Trophoblast cell (in vitro differentiated cells and primary cell): ENCODE measurements around the gene HYCC1.

Experiments
- DNase-seq, 2 donors: peaks; one replicate each; pipeline ENCODE4 v3.0.0-alpha.2; 2016
- H2AFZ ChIP-seq: 2 replicates; pipeline ENCODE4 v1.6.1; 2013; ENCODE audit warnings: low read length, moderate library complexity, mild to moderate bottlenecking; ENCODE audit not compliant: insufficient read depth, poor library complexity
- H2AK5ac ChIP-seq: 2 replicates; pipeline ENCODE4 v1.6.1; 2013; ENCODE audit warnings: mild to moderate bottlenecking, low read length
- H2BK120ac ChIP-seq: 2 replicates; pipeline ENCODE4 v1.6.1; 2013; ENCODE audit warnings: low read length, mild to moderate bottlenecking, moderate library complexity; ENCODE audit not compliant: insufficient read depth, poor library complexity
- H2BK12ac ChIP-seq: 2 replicates; pipeline ENCODE4 v1.6.1; 2013; ENCODE audit warnings: mild to moderate bottlenecking, low read length, moderate library complexity
- H2BK5ac ChIP-seq: 2 replicates; pipeline ENCODE4 v1.6.1; 2013; ENCODE audit warnings: low read length, low read depth, moderate library complexity, mild to moderate bottlenecking; ENCODE audit not compliant: poor library complexity
- H3K14ac ChIP-seq: 2 replicates; pipeline ENCODE4 v1.6.1; 2013; ENCODE audit warnings: mild to moderate bottlenecking, low read length
- H3K18ac ChIP-seq: 2 replicates; pipeline ENCODE4 v1.6.1; 2013; ENCODE audit warnings: mild to moderate bottlenecking, low read length
- H3K23ac ChIP-seq: 2 replicates; pipeline ENCODE4 v1.6.1; 2013; ENCODE audit warnings: low read length
- H3K27ac ChIP-seq: 2 replicates; pipeline ENCODE4 v1.5.1; 2013; ENCODE audit warnings: low read depth, mild to moderate bottlenecking, inconsistent platforms, low read length, moderate library complexity
- H3K27me3 ChIP-seq: 2 replicates; pipeline ENCODE4 v1.6.1; 2013; ENCODE audit warnings: inconsistent platforms, mild to moderate bottlenecking, low read length, moderate library complexity; ENCODE audit not compliant: insufficient read depth
- H3K36me3 ChIP-seq, 2 experiments: 1 replicate in 1 of 2; 2 replicates in 1 of 2; pipeline ENCODE4 v1.6.1; 2013; ENCODE audit warnings: low read length in 2 of 2, mild to moderate bottlenecking in 2 of 2, moderate library complexity in 1 of 2; ENCODE audit not compliant: insufficient read depth in 2 of 2, control insufficient read depth in 1 of 2
- H3K4ac ChIP-seq: 2 replicates; pipeline ENCODE4 v1.6.1; 2013; ENCODE audit warnings: low read depth, mild to moderate bottlenecking, low read length, moderate library complexity
- H3K4me1 ChIP-seq, 2 experiments: 1 replicate in 1 of 2; 2 replicates in 1 of 2; pipeline ENCODE4 v1.6.1; 2013; ENCODE audit warnings: low read length in 2 of 2, mild to moderate bottlenecking in 2 of 2, moderate library complexity in 1 of 2; ENCODE audit not compliant: insufficient read depth in 2 of 2, control insufficient read depth in 1 of 2
- H3K4me2 ChIP-seq: 2 replicates; pipeline ENCODE4 v1.6.1; 2013; ENCODE audit warnings: inconsistent platforms, mild to moderate bottlenecking, low read length, moderate library complexity
- H3K4me3 ChIP-seq: 2 replicates; pipeline ENCODE4 v1.5.1; 2013; ENCODE audit warnings: mild to moderate bottlenecking, low read depth, low read length, inconsistent platforms
- H3K79me1 ChIP-seq: one replicate; pipeline ENCODE4 v1.6.1; 2013; ENCODE audit warnings: low read length
- H3K79me2 ChIP-seq: 2 replicates; pipeline ENCODE4 v1.6.1; 2013; ENCODE audit warnings: low read length, mild to moderate bottlenecking; ENCODE audit not compliant: control insufficient read depth, insufficient read depth, poor library complexity
- H3K9ac ChIP-seq: 2 replicates; pipeline ENCODE4 v1.6.1; 2013; ENCODE audit warnings: mild to moderate bottlenecking, low read length
- H3K9me3 ChIP-seq: 2 replicates; pipeline ENCODE4 v1.6.1; 2013; ENCODE audit warnings: low read depth, mild to moderate bottlenecking, control low read depth, inconsistent platforms, low read length; ENCODE audit not compliant: insufficient read depth
- H4K12ac ChIP-seq: 2 replicates; pipeline ENCODE4 v1.6.1; 2013; ENCODE audit warnings: low read depth, mild to moderate bottlenecking, low read length, moderate library complexity
- H4K8ac ChIP-seq: 2 replicates; pipeline ENCODE4 v1.6.1; 2013; ENCODE audit warnings: low read depth, mild to moderate bottlenecking, low read length, moderate library complexity
- H4K91ac ChIP-seq: one replicate; pipeline ENCODE4 v1.6.1; 2013; ENCODE audit warnings: low read depth, mild to moderate bottlenecking, low read length, moderate library complexity
- WGBS: extraction: QIAGEN DNeasy Blood & Tissue Kit; methylation state at CpG from one replicate; pipeline ENCODE4 v1.1.7; 2013; ENCODE audit warnings: missing lambda C conversion rate; ENCODE audit not compliant: insufficient read length, insufficient coverage; ENCODE audit errors: extremely low coverage; 5-methylcytosine and 5-hydroxymethylcytosine counted together

HYCC1 gene

GRCh38 chr7:23003505-23004246, 10.3 kb downstream of the HYCC1 start:
- no peak for DNase-seq
- no peak overlapping the region for H3K23ac ChIP-seq
- no peaks in the 10 kb centered on the region for H3K4me1 ChIP-seq
- no peak overlapping the region for H2AK5ac ChIP-seq
- no peak overlapping the region for H3K4me3 ChIP-seq
- no peak overlapping the region for H3K14ac ChIP-seq
- no peak overlapping the region for H3K4me2 ChIP-seq
- H3K79me2 ChIP-seq, result no peaks in the 10 kb centered on the region
- H3K79me1 ChIP-seq, result no peaks in the 10 kb centered on the region
- H4K8ac ChIP-seq, result no peak overlapping the region
- WGBS, result no CpG with 5 or more reads among the region's 2 CpGs
- no peak overlapping the region for H3K27ac ChIP-seq
- no peaks in the 10 kb centered on the region for H3K27me3 ChIP-seq
- no peak overlapping the region for H2BK12ac ChIP-seq
- H2AFZ ChIP-seq, result no peak overlapping the region
- H4K12ac ChIP-seq, result no peak overlapping the region
- no peaks in the 10 kb centered on the region for H3K36me3 ChIP-seq
- H3K9ac ChIP-seq, result no peak overlapping the region
- H4K91ac ChIP-seq, result no peak overlapping the region
- H2BK5ac ChIP-seq, result no peak overlapping the region
- H3K4ac ChIP-seq, result no peak overlapping the region
- no peak overlapping the region for H3K18ac ChIP-seq
- no peaks in the 10 kb centered on the region for H3K9me3 ChIP-seq
- no peak overlapping the region for H2BK120ac ChIP-seq

DNA sequence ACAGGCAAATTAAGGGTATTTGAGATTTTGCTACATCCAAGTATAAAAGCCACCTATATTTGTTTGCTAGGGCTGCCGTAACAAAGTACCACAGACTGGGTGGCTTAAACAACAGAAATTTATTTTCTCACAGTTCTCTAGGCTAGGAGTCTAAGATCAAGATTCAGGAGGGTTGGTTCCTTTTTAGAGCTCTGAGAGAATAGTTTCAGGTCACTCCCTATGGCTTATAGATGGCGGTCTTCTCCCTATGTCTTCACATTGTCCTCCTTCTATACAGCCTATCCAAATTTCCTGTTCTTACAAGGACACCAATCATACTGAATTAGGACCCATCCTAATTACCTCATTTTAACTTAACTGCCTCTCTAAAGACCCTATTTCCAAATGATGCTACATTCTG, 11.2 kb downstream of the HYCC1 start:
- no peak overlapping the region for H3K23ac ChIP-seq
- H3K79me2 ChIP-seq, result no peaks in the 10 kb centered on the region
- H4K91ac ChIP-seq, result no peak overlapping the region
- no peak overlapping the region for H2BK12ac ChIP-seq
- no peak overlapping the region for H3K4me2 ChIP-seq
- no peak for DNase-seq
- no peak overlapping the region for H4K12ac ChIP-seq
- no peaks in the 10 kb centered on the region for H3K4me1 ChIP-seq
- no peak overlapping the region for H3K14ac ChIP-seq
- H3K9ac ChIP-seq, result no peak overlapping the region
- H3K4ac ChIP-seq, result no peak overlapping the region
- H2AK5ac ChIP-seq, result no peak overlapping the region
- no peak overlapping the region for H2BK5ac ChIP-seq
- no peak overlapping the region for H3K4me3 ChIP-seq
- no peak overlapping the region for H2BK120ac ChIP-seq
- H3K79me1 ChIP-seq, result no peaks in the 10 kb centered on the region
- H3K36me3 ChIP-seq, result no peaks in the 10 kb centered on the region
- WGBS, result no CpG with 5 or more reads among the region's 2 CpGs
- no peak overlapping the region for H4K8ac ChIP-seq
- H3K27ac ChIP-seq, result no peak overlapping the region
- no peak overlapping the region for H2AFZ ChIP-seq
- no peak overlapping the region for H3K18ac ChIP-seq
- no peaks in the 10 kb centered on the region for H3K9me3 ChIP-seq
- H3K27me3 ChIP-seq, result no peaks in the 10 kb centered on the region

DNA sequence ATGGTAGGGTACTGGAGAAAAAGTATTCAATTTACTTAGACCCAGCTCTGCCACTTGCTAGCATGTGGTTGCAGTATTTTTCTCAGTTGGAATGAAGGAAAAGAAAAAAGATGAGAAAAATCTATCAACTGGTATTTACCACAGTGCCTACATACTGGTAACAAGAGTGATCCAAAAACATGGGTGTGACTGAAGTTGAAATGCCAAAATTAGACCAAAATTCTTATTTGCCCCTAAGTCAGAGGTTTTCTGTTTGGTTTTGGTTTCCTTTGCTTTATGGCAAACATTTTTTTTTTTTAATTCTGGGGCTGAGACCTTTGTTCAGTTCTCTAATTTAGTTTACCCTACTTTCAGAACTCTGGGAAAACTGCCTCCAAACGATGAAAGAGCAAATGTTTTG, 12.3 kb downstream of the HYCC1 start:
- Histone ChIP-seq H3K27me3 (no peaks in the 10 kb centered on the region), H2AFZ (no peak overlapping the region), H3K9me3 (no peaks in the 10 kb centered on the region), H3K9ac (no peak overlapping the region), H3K18ac (no peak overlapping the region), H3K27ac (no peak overlapping the region), H3K79me2 (no peaks in the 10 kb centered on the region), H2AK5ac (no peak overlapping the region), H3K23ac (no peak overlapping the region), H3K4me1 (no peaks in the 10 kb centered on the region), H3K36me3 (no peaks in the 10 kb centered on the region), H3K79me1 (no peaks in the 10 kb centered on the region), H3K4me2 (no peak overlapping the region), H3K14ac (no peak overlapping the region), H4K12ac (no peak overlapping the region), H3K4ac (no peak overlapping the region), H2BK12ac (no peak overlapping the region), H4K8ac (no peak overlapping the region), H2BK5ac (no peak overlapping the region), H4K91ac (no peak overlapping the region), H2BK120ac (no peak overlapping the region), H3K4me3 (no peak overlapping the region)
- WGBS, result no CpG with 5 or more reads among the region's 1 CpG
- DNase-seq, result no peak

DNA sequence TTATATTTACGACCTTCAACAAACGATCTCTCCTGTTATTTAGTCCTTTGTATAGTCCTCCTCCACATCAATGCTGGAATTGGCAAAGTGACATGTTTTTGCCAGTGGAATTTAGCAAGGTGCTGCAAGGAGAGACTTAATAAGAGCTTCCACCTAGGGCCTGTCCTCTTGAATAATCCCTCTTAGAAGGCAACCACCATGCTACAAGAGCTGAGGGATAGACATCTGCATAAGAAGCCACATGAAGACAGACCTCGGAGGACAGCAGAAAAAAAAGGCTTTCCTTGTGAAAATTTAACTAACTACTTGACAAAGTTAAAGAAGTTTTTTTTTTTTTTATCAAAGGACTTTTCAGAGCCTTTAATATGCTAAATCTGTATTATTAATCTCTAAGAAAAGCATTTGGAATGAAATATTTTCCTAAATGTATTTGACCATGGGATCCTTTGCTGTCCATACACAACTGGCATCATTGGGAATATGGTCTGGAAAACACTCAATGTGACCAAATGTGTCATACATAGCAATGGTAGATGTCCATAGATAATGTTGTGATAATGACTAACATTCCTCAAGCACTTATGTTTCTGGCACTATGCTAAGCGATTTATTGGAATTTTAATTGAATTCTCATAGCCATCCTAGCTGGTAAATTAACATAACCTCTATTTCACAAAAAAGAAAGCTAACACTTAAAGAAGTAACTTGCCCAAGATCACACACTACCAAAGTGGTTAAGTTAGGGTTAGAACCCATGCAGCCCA, 13.2 kb downstream of the HYCC1 start:
- H4K8ac ChIP-seq, result no peak overlapping the region
- no peak overlapping the region for H2AK5ac ChIP-seq
- H2BK5ac ChIP-seq, result no peak overlapping the region
- H3K9me3 ChIP-seq, result no peaks in the 10 kb centered on the region
- H3K79me2 ChIP-seq, result no peaks in the 10 kb centered on the region
- H2AFZ ChIP-seq, result no peak overlapping the region
- no peak overlapping the region for H2BK120ac ChIP-seq
- H3K4ac ChIP-seq, result no peak overlapping the region
- peak in 1 of 2 donors; percentile 26 for DNase-seq
- no peak overlapping the region for H3K18ac ChIP-seq
- H3K79me1 ChIP-seq, result no peaks in the 10 kb centered on the region
- H4K12ac ChIP-seq, result no peak overlapping the region
- no peak overlapping the region for H3K9ac ChIP-seq
- no peak overlapping the region for H3K27ac ChIP-seq
- H3K23ac ChIP-seq, result no peak overlapping the region
- no peaks in the 10 kb centered on the region for H3K36me3 ChIP-seq
- no peak overlapping the region for H3K14ac ChIP-seq
- no peak overlapping the region for H3K4me2 ChIP-seq
- no CpG with 5 or more reads among the region's 4 CpGs for WGBS
- H2BK12ac ChIP-seq, result no peak overlapping the region
- no peak overlapping the region for H3K4me3 ChIP-seq
- H3K4me1 ChIP-seq, result no peaks in the 10 kb centered on the region
- no peak overlapping the region for H4K91ac ChIP-seq
- no peaks in the 10 kb centered on the region for H3K27me3 ChIP-seq
